Fibroblast of the aortic adventitia (primary cell): ENCODE data around the gene TMEM267. TPM values are rescaled to one million over a fixed set of nuclear protein-coding genes. Genes with fewer than 3 reads are reported as not detected.
"Not testable (repeated sequence)": the region's sequence is repeated elsewhere in the genome, so short reads cannot be mapped to it uniquely, and the experiment has no call there.

Experiments
- DNase-seq: peaks from one replicate; pipeline ENCODE4 v3.0.0-alpha.2; 2010; ENCODE audit warnings: low read depth
- H3K4me3 ChIP-seq: 2 replicates; pipeline ENCODE4 v1.5.1; 2011; ENCODE audit warnings: low read depth, mild to moderate bottlenecking, control low read depth, low read length, moderate library complexity
- CTCF ChIP-seq: IDR thresholded peaks from 2 replicates; pipeline ENCODE4 v1.5.1; 2011; ENCODE audit warnings: mild to moderate bottlenecking, low read length, control low read depth, inconsistent platforms; ENCODE audit not compliant: insufficient read depth
- total RNA-seq: library from RNA; depleted of rRNA; stranded (reverse); fragments of >200 nt; gene quantifications from 2 replicates; pipeline ENCODE4 v1.2.3, GENCODE V29; 2012; ENCODE audit warnings: low replicate concordance

TMEM267 gene
- total RNA-seq, 1 donor, result 35.8 TPM

GRCh38 chr5:43456556-43456955 lies 27.1 kb downstream of the TMEM267 start:
- no peak overlapping the region for H3K4me3 ChIP-seq
- no peak for DNase-seq
- no peak for TF ChIP-seq CTCF

GRCh38 chr5:43441575-43441974 lies 42.1 kb downstream of the TMEM267 start:
- not testable (repeated sequence) for H3K4me3 ChIP-seq, DNase-seq

GRCh38 chr5:43437062-43437660 lies 46.5 kb downstream of the TMEM267 start:
- DNase-seq, result no peak
- H3K4me3 ChIP-seq, result no peak overlapping the region
- no peak for TF ChIP-seq CTCF

- no peak for TF ChIP-seq CTCF
- no peak for DNase-seq
- H3K4me3 ChIP-seq, result no peak overlapping the region
Observed at GRCh38 chr5:43433382-43433781, 50.3 kb downstream of the TMEM267 start.

- peak; percentile 94 for DNase-seq
- H3K4me3 ChIP-seq, result no peak overlapping the region
- no peak for TF ChIP-seq CTCF
Observed at GRCh38 chr5:43432486-43433375, 50.9 kb downstream of the TMEM267 start.

GRCh38 chr5:43429706-43430105 lies 54.0 kb downstream of the TMEM267 start:
- no peak overlapping the region for H3K4me3 ChIP-seq
- TF ChIP-seq CTCF, result no peak
- no peak for DNase-seq

GRCh38 chr5:43429016-43429415 lies 54.6 kb downstream of the TMEM267 start:
- no peak for DNase-seq
- TF ChIP-seq CTCF, result no peak
- no peak overlapping the region for H3K4me3 ChIP-seq
